Duodenal mucosa (tissue), 2 donors: ENCODE measurements around the gene HLF.

Experiments
- H3K27ac ChIP-seq: one replicate; pipeline ENCODE4 v1.7.0; 2013; ENCODE audit warnings: low read depth, low read length
- H3K27me3 ChIP-seq, 2 donors: one replicate each; pipeline ENCODE4 v1.7.0; 2013; ENCODE audit warnings: low read length in 2 of 2, control low read depth in 1 of 2; ENCODE audit not compliant: insufficient read depth in 2 of 2, control insufficient read depth in 1 of 2
- H3K36me3 ChIP-seq, 2 donors: one replicate each; pipeline ENCODE4 v1.7.0; 2013; ENCODE audit warnings: low read length in 2 of 2, control low read depth in 1 of 2; ENCODE audit not compliant: insufficient read depth in 2 of 2, control insufficient read depth in 1 of 2
- H3K4me1 ChIP-seq, 2 donors: one replicate each; pipeline ENCODE4 v1.7.0; 2013; ENCODE audit warnings: low read length in 2 of 2, control low read depth in 1 of 2; ENCODE audit not compliant: insufficient read depth in 2 of 2, control insufficient read depth in 1 of 2
- H3K4me3 ChIP-seq, 2 donors: one replicate each; pipeline ENCODE4 v1.7.0; 2013; ENCODE audit warnings: low read length in 2 of 2, low read depth in 1 of 2
- H3K9ac ChIP-seq, 2 donors: one replicate each; pipeline ENCODE4 v1.7.0; 2013; ENCODE audit warnings: low read length in 2 of 2, low read depth in 1 of 2
- H3K9me3 ChIP-seq, 2 donors: one replicate each; pipeline ENCODE4 v1.7.0; 2013; ENCODE audit warnings: low read length in 2 of 2, control low read depth in 1 of 2; ENCODE audit not compliant: control insufficient read depth in 1 of 2

Gene HLF

DNA sequence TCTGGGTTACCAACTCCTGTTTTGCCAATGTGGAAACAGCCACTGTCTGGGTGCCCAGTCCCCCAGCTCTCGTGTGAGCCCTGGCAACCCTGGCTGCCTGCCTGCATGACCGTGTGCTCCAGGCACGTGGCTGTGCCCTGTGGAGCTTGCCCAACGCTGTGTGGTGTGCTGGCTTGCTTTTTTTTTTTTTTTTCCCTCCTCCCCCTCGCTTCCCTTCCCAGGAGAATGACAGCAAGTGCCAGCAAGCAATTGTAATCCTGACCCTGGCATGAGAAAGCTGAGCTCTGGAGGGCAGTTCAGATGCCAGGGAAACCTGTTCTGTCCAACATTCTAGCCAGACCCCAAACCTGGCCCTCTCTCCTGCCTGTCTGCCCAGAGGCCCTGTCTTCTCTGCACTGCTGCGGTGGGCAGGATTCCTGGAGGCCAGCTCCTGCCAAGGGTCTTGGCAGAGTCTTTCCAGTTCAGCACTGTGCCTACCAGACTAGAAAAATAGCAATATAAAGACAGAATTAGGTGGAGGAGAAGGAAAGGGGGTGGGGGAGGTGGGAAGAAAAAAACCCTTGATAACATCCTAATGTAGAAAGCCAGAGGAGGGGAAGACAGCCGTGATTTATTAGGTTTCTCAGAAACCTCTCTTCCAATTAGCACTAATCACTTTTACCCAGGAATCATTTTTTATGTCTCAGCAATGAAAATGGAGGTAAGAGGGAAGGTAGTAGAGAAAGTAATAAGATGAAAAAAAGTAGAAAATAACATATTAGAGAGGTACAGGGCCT lies 9.0 kb downstream of the HLF start:
- Histone ChIP-seq H3K4me3 (no peak overlapping the region), H3K27ac (peak overlapping the region; percentile 46), H3K27me3 (peaks cover 0 to 5% of the 10 kb centered on the region in 2 donors), H3K9ac (no peak overlapping the region), H3K4me1 (peaks cover 11 to 13% of the 10 kb centered on the region in 2 donors), H3K36me3 (no peaks in the 10 kb centered on the region), H3K9me3 (no peaks in the 10 kb centered on the region)

DNA sequence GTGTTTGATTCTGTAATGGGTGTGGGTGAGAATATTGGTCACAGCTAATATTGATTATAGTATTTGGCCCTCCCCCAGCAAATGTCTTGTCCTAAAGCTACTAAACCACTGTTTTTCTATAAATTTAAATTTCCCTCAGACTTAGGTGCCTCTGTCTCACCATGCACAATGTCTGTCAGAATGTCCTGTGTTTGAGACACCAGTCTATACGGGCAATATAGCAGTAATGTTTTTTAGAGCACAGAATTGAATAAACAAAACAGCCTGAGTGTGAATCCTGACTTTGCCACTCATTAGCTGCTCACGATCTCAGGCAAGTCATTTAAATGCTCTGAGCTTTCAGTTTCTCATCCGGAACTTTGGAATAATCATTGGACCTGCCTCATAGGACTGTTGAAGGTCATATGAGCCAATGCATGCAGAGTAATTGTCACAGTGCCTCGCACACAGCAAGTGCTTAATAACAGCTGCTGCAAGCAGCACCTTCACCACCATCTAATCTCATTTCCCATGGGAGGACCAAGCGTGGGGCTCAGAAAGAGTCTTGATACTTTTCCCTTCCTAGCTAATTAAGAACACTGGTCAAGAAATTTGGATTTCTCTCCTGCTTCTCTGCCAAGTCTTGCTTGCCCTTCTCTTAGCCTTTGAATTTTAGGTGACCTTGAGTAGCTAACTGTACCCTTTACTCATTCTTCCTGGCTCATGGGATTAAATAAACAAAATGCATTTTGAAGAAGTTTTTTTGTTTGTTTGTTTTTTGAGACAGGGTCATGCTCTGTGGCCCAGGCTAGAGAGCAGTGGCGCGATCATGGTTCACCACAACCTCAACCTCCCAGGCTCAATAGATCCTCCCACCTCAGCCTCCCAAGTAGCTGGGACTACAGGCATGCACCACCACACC lies 9.8 kb downstream of the HLF start:
- Histone ChIP-seq H3K36me3 (no peaks in the 10 kb centered on the region), H3K27me3 (peaks cover 0 to 5% of the 10 kb centered on the region in 2 donors), H3K4me3 (no peak overlapping the region), H3K27ac (peak overlapping the region; percentile 46), H3K9me3 (no peaks in the 10 kb centered on the region), H3K9ac (no peak overlapping the region), H3K4me1 (peaks cover 11 to 13% of the 10 kb centered on the region in 2 donors)

DNA sequence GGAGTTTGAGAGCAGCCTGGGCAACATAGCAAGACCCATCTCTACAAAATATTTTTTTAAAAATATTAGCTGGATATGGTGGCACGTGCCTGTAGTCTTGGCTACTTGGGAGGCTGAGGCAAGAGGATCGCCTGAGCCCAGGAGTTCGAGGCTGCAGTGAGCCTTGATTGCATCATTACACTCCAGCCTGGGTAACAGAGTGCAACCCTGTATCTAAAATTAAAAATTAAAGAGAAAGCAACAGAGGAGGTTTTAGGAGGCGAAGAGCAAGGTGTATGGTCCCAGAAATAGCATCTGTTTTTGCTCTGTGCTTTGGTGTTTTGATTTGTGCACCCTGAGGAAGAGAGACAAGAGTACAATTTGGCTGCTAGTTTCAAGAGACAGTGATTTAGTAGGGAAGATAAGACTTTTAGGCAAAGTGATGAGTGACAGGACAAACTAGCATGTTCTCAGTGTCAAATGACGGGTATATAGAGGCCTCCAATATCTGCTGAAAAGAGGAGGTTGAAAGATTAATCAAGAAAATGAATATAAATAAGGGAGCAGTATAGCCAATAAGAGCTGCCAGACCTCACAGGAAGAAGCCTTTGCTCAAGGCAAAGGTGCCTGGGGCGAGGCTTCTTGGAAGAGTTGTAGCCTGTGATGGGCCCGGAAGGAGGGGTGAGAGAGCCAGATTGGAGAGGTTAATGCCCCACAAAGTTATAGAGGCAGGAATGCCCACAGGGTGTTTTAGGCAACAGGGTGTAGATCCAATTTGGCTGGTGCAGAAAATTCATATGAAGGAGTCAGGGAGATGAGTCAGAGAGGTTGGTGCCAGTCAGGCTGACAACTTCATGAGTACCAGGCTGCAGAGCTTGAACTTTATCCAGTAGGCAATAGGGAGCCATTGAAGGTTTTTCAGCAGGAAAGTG lies 11.4 kb downstream of the HLF start:
- Histone ChIP-seq H3K27me3 (peaks cover 0 to 5% of the 10 kb centered on the region in 2 donors), H3K27ac (no peak overlapping the region), H3K9ac (no peak overlapping the region), H3K4me3 (no peak overlapping the region), H3K36me3 (no peaks in the 10 kb centered on the region), H3K4me1 (peaks cover 11 to 13% of the 10 kb centered on the region in 2 donors), H3K9me3 (no peaks in the 10 kb centered on the region)

DNA sequence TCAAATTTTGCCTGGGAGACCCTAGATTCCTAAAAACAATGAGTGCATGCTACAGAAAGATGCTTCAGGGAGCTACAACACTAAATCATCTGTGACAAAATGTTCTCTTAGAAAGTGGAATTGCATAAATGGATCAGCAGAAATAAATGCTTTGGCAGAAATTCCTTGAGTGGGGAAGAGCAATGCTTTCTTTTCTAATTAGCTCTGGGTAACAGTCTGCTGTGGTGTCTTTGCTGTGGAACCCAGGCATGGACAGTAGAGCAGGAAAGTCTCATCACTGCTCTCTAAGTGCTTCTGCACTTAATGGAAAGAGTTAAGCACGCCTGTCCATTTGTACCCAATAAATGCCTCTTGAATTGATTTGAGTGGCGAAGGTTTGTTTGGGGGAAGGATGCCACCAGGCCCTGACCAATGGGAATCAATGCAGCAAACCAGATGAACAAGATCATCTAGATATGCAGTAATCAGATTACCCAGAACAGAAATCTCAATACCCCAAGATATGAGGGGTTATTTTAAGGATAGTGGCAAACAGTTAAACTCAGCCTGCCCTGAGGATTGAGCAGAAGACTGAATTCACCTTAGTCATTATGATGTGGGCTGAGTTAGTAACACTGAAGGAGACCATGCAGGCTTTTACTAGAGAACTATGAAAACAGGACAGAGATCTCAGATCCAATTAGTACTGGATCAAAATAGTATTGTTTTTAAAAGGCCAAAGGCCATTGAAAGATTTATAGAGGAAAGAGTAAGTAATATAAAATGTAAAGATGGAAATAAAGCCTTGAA lies 13.6 kb downstream of the HLF start:
- no peak overlapping the region for H3K4me3 ChIP-seq
- no peaks in the 10 kb centered on the region for H3K36me3 ChIP-seq
- H3K9ac ChIP-seq: no peak overlapping the region
- H3K27me3 ChIP-seq: no peaks in the 10 kb centered on the region
- peaks cover 11 to 13% of the 10 kb centered on the region in 2 donors for H3K4me1 ChIP-seq
- no peak overlapping the region for H3K27ac ChIP-seq
- H3K9me3 ChIP-seq: no peaks in the 10 kb centered on the region

DNA sequence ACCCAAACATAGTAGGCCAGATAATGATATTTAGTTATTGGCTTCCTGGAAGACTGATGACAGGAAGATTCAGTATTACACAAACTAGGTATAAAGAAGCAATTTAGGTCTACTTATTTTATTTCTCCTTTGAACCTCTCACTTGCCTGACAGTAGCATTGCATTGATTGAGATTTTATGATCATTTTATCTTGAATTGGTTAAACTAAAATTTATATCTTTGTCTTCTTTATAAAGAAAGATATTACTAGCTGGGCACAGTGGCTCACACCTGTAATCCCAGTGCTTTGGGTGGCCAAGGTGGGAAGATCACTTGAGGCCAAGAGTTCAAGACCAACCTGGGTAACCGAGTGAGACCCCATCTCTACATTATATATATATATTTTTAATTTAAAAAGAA lies 14.4 kb downstream of the HLF start:
- H3K4me3 ChIP-seq: no peak overlapping the region
- H3K27ac ChIP-seq: no peak overlapping the region
- no peaks in the 10 kb centered on the region for H3K27me3 ChIP-seq
- H3K9me3 ChIP-seq: no peaks in the 10 kb centered on the region
- H3K36me3 ChIP-seq: no peaks in the 10 kb centered on the region
- no peak overlapping the region for H3K9ac ChIP-seq
- H3K4me1 ChIP-seq: peaks cover 12 to 18% of the 10 kb centered on the region in 2 donors

DNA sequence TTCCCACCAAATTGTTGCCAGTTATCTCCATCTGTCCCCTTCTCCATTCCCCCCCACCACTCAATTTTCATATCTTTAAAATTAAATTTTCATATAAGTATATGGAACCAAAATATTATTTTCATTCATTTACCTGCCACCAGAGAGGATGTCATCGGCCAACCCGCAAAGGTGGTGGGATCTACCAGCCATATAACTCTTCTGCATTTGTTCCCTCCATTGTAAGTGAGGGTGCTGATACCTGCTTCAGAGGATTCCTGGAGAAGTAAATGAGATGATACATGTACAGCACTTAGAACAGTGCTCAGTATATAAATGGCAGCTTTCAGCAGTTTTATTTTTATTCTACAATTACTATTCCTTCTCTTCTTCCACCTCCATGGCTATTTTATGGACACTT lies 15.0 kb downstream of the HLF start:
- Histone ChIP-seq H3K36me3 (no peaks in the 10 kb centered on the region), H3K4me3 (no peak overlapping the region), H3K27me3 (no peaks in the 10 kb centered on the region), H3K9ac (no peak overlapping the region), H3K9me3 (no peaks in the 10 kb centered on the region), H3K4me1 (peaks cover 16 to 24% of the 10 kb centered on the region in 2 donors), H3K27ac (no peak overlapping the region)

DNA sequence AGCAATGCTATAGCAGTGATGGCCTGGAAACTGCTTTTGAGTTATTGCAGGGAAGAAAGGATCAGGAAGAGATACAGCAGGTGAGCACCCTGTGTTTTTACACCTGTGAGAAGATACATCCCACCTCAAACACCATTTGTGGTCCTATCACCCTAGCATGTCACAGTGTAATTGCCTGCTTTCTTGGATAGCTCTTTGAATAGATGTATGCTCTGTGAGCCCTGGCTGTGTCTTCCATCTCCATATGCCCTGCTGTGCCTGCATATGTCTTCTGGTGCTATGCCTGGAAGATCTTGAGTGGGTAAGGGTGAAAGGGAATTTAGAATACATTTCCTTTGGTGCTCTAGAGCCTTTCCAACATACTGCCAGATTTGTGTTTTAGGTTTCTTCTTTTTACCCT lies 15.5 kb downstream of the HLF start:
- Histone ChIP-seq H3K27me3 (no peaks in the 10 kb centered on the region), H3K4me1 (peaks cover 20 to 28% of the 10 kb centered on the region in 2 donors), H3K4me3 (no peak overlapping the region), H3K9me3 (no peaks in the 10 kb centered on the region), H3K9ac (no peak overlapping the region), H3K27ac (no peak overlapping the region), H3K36me3 (no peaks in the 10 kb centered on the region)

DNA sequence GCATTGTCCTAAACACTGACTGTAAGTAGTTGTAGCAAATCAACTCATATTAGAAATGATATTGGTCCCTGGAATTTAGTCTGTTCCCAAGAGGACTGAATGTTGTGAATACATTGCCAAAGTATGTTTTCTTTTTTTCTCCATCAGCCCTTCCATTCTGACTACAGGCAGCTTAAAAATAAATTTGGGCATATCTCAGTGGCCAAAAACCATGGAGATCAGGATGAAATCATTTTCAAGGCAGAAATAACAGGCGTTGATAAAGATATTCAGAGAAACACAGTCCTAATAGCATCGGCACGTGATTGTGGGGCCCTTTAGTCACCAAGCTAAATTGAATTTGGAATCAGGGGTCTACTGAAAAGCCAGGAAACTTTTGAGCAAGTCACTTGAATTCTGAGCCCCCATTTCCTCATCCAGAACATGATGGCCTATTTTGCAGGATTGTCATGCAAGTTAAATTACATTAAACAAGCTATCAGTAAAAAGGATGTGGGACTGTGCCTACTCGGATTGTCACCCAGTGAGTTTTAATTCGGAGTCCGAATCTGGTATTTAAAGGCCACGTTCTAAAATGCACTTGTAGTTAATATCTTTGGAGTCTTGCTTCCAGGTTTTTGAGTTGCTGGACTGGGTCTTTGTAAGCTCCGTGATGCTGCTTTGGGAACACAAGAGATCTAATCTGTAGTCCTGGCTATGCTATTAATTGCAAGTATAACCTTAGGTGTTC lies 17.1 kb downstream of the HLF start:
- peaks cover 33 to 38% of the 10 kb centered on the region in 2 donors for H3K4me1 ChIP-seq

DNA sequence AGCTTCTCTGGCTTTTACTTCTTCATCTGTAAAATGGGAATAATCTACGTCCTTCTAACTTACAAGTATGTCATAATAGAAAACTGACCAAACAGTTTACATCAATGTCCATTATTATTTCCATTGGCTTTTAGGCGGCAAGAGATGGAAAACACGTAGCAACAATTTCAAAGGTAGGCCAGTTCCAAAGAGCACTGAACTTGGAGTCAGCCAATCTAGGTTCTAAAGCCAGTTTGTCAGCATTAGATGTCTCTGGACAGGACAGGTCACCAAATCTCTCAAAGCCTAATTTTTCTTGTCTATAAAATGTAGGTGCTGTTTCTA lies 17.6 kb downstream of the HLF start:
- no peak overlapping the region for H3K27ac ChIP-seq
- no peaks in the 10 kb centered on the region for H3K27me3 ChIP-seq
- H3K9me3 ChIP-seq: no peaks in the 10 kb centered on the region
- H3K36me3 ChIP-seq: no peaks in the 10 kb centered on the region
- H3K4me1 ChIP-seq: peaks cover 36 to 39% of the 10 kb centered on the region in 2 donors
- H3K9ac ChIP-seq: no peak overlapping the region
- no peak overlapping the region for H3K4me3 ChIP-seq

More for the DNA sequence above, 17.1 kb downstream of the HLF start:
- Histone ChIP-seq H3K9me3 (no peaks in the 10 kb centered on the region), H3K27ac (no peak overlapping the region), H3K9ac (no peak overlapping the region), H3K27me3 (no peaks in the 10 kb centered on the region), H3K4me3 (no peak overlapping the region), H3K36me3 (no peaks in the 10 kb centered on the region)
